Caco-2 (cell line): ENCODE data around the gene UCP2. TPM values are rescaled to one million over a fixed set of nuclear protein-coding genes. Genes with fewer than 3 reads are reported as not detected.

ENCODE experiments used
- BruUV-seq: library from RNA; stranded (reverse); fragments of 400-500 nt; replicated peaks from 2 replicates; lab custom pipeline; 2021; lab: Mats Ljungman, UMichigan
- CTCF ChIA-PET: fragments of 300-600 bp; sonication (Branson Sonifier 250); formaldehyde crosslinking; loops from one replicate; lab custom pipeline; 2022; ENCODE audit warnings: antibody characterized with exemption; lab: Charles Lee
- POLR2A ChIA-PET: fragments of 300-600 bp; sonication (Branson Sonifier 250); formaldehyde crosslinking; loops from one replicate; lab custom pipeline; 2022; ENCODE audit warnings: antibody characterized with exemption; lab: Charles Lee
- DNase-seq, 2 experiments: peaks; one replicate each; pipeline versions ENCODE4 v3.0.0 to v3.0.0-alpha.2; 2020 to 2022
- H3K27me3 ChIP-seq: replicated peaks from 2 replicates; pipeline ENCODE4 v1.6.0; 2011; ENCODE audit warnings: low read length; ENCODE audit not compliant: control insufficient read depth, insufficient read depth
- H3K36me3 ChIP-seq: 2 replicates; pipeline ENCODE4 v1.5.1; 2011; ENCODE audit warnings: low read length; ENCODE audit not compliant: control insufficient read depth, insufficient read depth
- H3K4me1 ChIP-seq: fragments of 250-450 bp; sonication (Bioruptor Pico); 2 replicates; pipeline ENCODE4 v1.5.1; 2020; ENCODE audit warnings: mild to moderate bottlenecking
- H3K4me3 ChIP-seq: 2 replicates; pipeline ENCODE4 v1.5.1; 2011; ENCODE audit warnings: low read depth, mild to moderate bottlenecking, control low read depth, low read length
- H3K9me3 ChIP-seq: fragments of 250-450 bp; sonication (Bioruptor Pico); 2 replicates; pipeline ENCODE4 v1.5.1; 2020; ENCODE audit warnings: mild to moderate bottlenecking, moderate library complexity
- H3K27ac Mint-ChIP-seq: one replicate; pipeline ENCODE4 v1.8.0; 2022; ENCODE audit warnings: mixed read lengths; ENCODE audit not compliant: unreplicated experiment
- H3K27me3 Mint-ChIP-seq: one replicate; pipeline ENCODE4 v1.8.0; 2022; ENCODE audit warnings: mixed read lengths; ENCODE audit not compliant: insufficient read depth, unreplicated experiment
- H3K36me3 Mint-ChIP-seq: one replicate; pipeline ENCODE4 v1.8.0; 2022; ENCODE audit warnings: mild to moderate bottlenecking, mixed read lengths; ENCODE audit not compliant: insufficient read depth, unreplicated experiment
- H3K4me1 Mint-ChIP-seq: one replicate; pipeline ENCODE4 v1.8.0; 2022; ENCODE audit warnings: low read depth, mixed read lengths; ENCODE audit not compliant: unreplicated experiment
- H3K4me3 Mint-ChIP-seq: one replicate; pipeline ENCODE4 v1.8.0; 2022; ENCODE audit warnings: mild to moderate bottlenecking, moderate library complexity, mixed read lengths; ENCODE audit not compliant: unreplicated experiment
- H3K9me3 Mint-ChIP-seq: one replicate; pipeline ENCODE4 v1.8.0; 2022; ENCODE audit warnings: mixed read lengths; ENCODE audit not compliant: unreplicated experiment
- intact Hi-C: fragments of 100-400 bp; cut with micrococcal nuclease; formaldehyde crosslinking; loops from one replicate; pipeline ENCODE4 v1.10.0; 2022; ENCODE audit not compliant: unreplicated experiment
- total RNA-seq: library from RNA; stranded (reverse); gene quantifications from 2 replicates; pipeline ENCODE4 v1.2.3, GENCODE V29; 2022
- TF ChIP-seq, protein P1 (sequence below), 2 experiments: fragments of 200-600 bp in 1 of 2; IDR thresholded peaks; 1 replicate in 1 of 2; 2 replicates in 1 of 2; pipeline versions ENCODE4 v1.5.1 to v1.8.0; 2011 to 2022; ENCODE audit warnings: antibody characterized with exemption in 1 of 2, control low read depth in 1 of 2, inconsistent platforms in 1 of 2, low read depth in 1 of 2, low read length in 1 of 2, mild to moderate bottlenecking in 1 of 2, moderate library complexity in 1 of 2; ENCODE audit not compliant: insufficient read depth in 1 of 2, severe bottlenecking in 1 of 2, unreplicated experiment in 1 of 2

The UCP2 gene
- total RNA-seq, 1 experiment from 2014 or later: 144 TPM

- CTCF ChIA-PET: no interaction called here
- Histone ChIP-seq H3K36me3 (no peaks in the 10 kb centered on the region), H3K27me3 (no peaks in the 10 kb centered on the region), H3K4me3 (no peak overlapping the region), H3K4me1 (no peaks in the 10 kb centered on the region), H3K9me3 (no peaks in the 10 kb centered on the region)
- POLR2A ChIA-PET: no interaction called here
- H3K27ac Mint-ChIP-seq: no peak overlapping the region
- no peaks in the 10 kb centered on the region for H3K4me1 Mint-ChIP-seq
- H3K4me3 Mint-ChIP-seq: no peak overlapping the region
- no peak for DNase-seq
- no peaks in the 10 kb centered on the region for H3K9me3 Mint-ChIP-seq
- no peaks in the 10 kb centered on the region for H3K36me3 Mint-ChIP-seq
- H3K27me3 Mint-ChIP-seq: no peaks in the 10 kb centered on the region
- TF ChIP-seq, protein P1, sequence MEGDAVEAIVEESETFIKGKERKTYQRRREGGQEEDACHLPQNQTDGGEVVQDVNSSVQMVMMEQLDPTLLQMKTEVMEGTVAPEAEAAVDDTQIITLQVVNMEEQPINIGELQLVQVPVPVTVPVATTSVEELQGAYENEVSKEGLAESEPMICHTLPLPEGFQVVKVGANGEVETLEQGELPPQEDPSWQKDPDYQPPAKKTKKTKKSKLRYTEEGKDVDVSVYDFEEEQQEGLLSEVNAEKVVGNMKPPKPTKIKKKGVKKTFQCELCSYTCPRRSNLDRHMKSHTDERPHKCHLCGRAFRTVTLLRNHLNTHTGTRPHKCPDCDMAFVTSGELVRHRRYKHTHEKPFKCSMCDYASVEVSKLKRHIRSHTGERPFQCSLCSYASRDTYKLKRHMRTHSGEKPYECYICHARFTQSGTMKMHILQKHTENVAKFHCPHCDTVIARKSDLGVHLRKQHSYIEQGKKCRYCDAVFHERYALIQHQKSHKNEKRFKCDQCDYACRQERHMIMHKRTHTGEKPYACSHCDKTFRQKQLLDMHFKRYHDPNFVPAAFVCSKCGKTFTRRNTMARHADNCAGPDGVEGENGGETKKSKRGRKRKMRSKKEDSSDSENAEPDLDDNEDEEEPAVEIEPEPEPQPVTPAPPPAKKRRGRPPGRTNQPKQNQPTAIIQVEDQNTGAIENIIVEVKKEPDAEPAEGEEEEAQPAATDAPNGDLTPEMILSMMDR (IDR thresholded peaks at IDR 0.05; ENCODE audit: insufficient read depth in 1 of 2, low read depth in 1 of 2, low read length in 1 of 2, severe bottlenecking in 1 of 2, unreplicated experiment in 1 of 2): no peak
- BruUV-seq: no TSS peak
- intact Hi-C loops: no loop called here
These were observed 12.6 kb upstream of the UCP2 start for GRCh38 chr11:73995247-73995646.

DNA sequence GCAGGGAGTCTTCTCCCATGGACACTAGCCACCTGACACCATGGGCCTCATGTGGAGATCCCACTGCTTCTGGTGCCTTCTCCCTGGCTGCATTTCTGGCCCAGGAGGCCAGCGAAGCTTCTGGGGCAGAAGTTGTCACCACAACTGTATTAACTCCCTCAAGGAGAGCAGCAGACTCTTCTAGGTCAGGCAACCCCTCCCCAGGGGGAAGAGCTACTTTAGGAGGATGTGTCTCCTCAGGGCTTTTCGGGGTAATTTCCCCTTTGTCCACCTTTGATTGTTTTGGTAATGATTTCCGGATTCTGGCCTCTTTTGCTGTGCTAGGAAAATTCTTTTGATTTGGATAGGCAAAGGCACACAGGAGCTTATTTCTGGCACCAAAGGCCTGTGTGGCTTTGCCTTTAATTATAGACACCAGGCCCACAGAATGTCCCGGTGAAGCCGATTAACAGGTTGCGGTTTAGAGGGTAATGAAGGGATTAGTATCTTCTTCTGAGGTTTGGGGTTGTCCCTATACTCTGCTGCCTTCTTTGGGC, 8.9 kb upstream of the UCP2 start:
- DNase-seq: no peak
- no peaks in the 10 kb centered on the region for H3K27me3 ChIP-seq
- TF ChIP-seq, protein P1 (IDR thresholded peaks at IDR 0.05; ENCODE audit: insufficient read depth in 1 of 2, low read depth in 1 of 2, low read length in 1 of 2, severe bottlenecking in 1 of 2, unreplicated experiment in 1 of 2): no peak
- Mint-ChIP-seq H3K36me3 (no peaks in the 10 kb centered on the region), H3K27ac (no peak overlapping the region), H3K4me3 (no peak overlapping the region), H3K4me1 (no peaks in the 10 kb centered on the region), H3K27me3 (no peaks in the 10 kb centered on the region), H3K9me3 (no peaks in the 10 kb centered on the region)
- ChIA-PET CTCF (no interaction called here), POLR2A (no interaction called here)
- intact Hi-C loops: no loop called here
- H3K4me1 ChIP-seq: no peaks in the 10 kb centered on the region
- no peaks in the 10 kb centered on the region for H3K36me3 ChIP-seq
- no peak overlapping the region for H3K4me3 ChIP-seq
- no peaks in the 10 kb centered on the region for H3K9me3 ChIP-seq
- BruUV-seq: no TSS peak

DNA sequence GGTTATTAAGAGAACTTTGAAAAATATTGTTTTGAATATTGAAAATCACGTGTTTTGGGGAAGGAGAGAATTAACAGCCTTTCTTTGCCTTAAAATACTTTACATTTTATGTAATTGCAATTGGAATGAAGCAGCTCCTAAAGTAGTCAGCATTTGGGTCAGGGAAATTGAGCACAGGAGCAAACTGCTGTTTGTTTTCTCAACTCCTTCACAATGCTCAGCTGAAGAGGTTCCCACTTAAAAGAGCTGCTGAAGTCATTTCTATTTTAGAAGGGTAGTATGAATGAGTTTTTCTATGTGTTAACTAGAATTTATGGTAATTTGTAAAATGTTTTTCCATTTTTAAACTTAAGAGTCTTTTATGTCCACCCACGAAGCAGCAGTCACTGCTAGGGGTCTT, 8.1 kb upstream of the UCP2 start:
- H3K9me3 ChIP-seq: no peaks in the 10 kb centered on the region
- Mint-ChIP-seq H3K9me3 (no peaks in the 10 kb centered on the region), H3K4me3 (no peak overlapping the region), H3K4me1 (no peaks in the 10 kb centered on the region), H3K27me3 (no peaks in the 10 kb centered on the region), H3K27ac (no peak overlapping the region), H3K36me3 (no peaks in the 10 kb centered on the region)
- no peak for DNase-seq
- TF ChIP-seq, protein P1 (IDR thresholded peaks at IDR 0.05; ENCODE audit: insufficient read depth in 1 of 2, low read depth in 1 of 2, low read length in 1 of 2, severe bottlenecking in 1 of 2, unreplicated experiment in 1 of 2): no peak
- H3K36me3 ChIP-seq: no peaks in the 10 kb centered on the region
- H3K4me3 ChIP-seq: no peak overlapping the region
- ChIA-PET CTCF (interaction anchor here (1.2 kb wide), 1 partner anchor 180 kb away, joined by 3 read pairs; the partner anchor contains the start of genes C2CD3 and PPME1), POLR2A (no interaction called here)
- no peaks in the 10 kb centered on the region for H3K4me1 ChIP-seq
- intact Hi-C loops: no loop called here
- no peaks in the 10 kb centered on the region for H3K27me3 ChIP-seq
- no TSS peak for BruUV-seq
